BLaER1 (cell line): ENCODE measurements around the gene H6PD.

Source experiments
- H3K27ac ChIP-seq: shearing (Covaris generic); formaldehyde crosslinking; 2 replicates; pipeline ENCODE4 v1.8.1; 2022
- H3K27me3 ChIP-seq: shearing (Covaris generic); formaldehyde crosslinking; 2 replicates; pipeline ENCODE4 v1.8.1; 2022
- H3K36me3 ChIP-seq: shearing (Covaris generic); formaldehyde crosslinking; 2 replicates; pipeline ENCODE4 v1.8.1; 2022
- H3K4me1 ChIP-seq: shearing (Covaris generic); formaldehyde crosslinking; 2 replicates; pipeline ENCODE4 v1.8.1; 2022
- H3K4me2 ChIP-seq: shearing (Covaris generic); formaldehyde crosslinking; 2 replicates; pipeline ENCODE4 v1.8.1; 2022
- H3K4me3 ChIP-seq: shearing (Covaris generic); formaldehyde crosslinking; 2 replicates; pipeline ENCODE4 v1.8.1; 2022
- H3K9ac ChIP-seq: shearing (Covaris generic); formaldehyde crosslinking; 2 replicates; pipeline ENCODE4 v1.8.1; 2022
- H3K9me3 ChIP-seq: shearing (Covaris generic); formaldehyde crosslinking; 2 replicates; pipeline ENCODE4 v1.8.1; 2022
- H4K20me1 ChIP-seq: shearing (Covaris generic); formaldehyde crosslinking; 2 replicates; pipeline ENCODE4 v1.8.1; 2022
- Cebpa-rat ChIP-seq: shearing (Covaris generic); IDR thresholded peaks from 2 replicates; pipeline ENCODE4 v1.8.1; 2022

Gene H6PD

DNA sequence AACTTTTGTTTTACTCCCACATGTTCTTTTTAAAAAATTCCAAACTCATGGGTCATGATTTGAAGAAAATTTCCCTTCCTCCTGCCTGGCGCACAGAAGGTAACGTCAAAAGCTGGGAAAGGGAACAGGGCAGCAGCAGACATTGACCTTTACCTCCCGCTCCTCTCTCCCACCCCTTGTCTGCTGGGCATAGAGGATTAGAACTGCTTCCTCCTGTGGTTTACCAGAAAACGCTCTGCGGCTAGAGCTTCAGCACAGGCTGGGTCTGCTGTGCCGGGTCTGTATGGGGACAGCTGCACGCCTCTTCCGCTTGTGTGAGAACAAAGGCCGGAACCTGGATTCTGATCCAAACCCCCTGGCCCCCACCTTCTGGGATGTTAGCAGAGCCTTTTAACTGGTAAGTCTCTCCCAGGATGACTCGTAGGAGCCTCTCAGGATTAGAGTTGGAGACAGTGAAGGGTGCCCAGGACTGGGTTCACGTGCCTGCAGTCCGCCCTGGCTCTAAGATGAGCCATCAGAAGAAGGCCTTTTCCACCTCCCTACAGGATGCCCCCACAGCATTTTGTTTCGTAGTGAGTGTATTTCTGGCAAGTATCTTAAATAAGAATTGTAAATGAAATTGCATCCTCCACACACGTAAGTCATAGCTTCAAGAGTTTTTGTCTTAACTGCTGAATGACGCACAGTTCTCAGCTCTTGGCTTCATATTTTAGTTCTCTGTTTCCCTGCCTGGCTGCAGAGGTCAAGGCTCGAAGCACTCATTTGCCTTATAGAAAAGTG is 5.2 kb downstream of the H6PD start:
- Histone ChIP-seq H3K4me3 (peak overlapping the region; percentile 44), H3K27me3 (no peaks in the 10 kb centered on the region), H3K36me3 (no peaks in the 10 kb centered on the region), H3K9ac (peak overlapping the region; percentile 68), H3K9me3 (no peaks in the 10 kb centered on the region), H3K4me1 (peaks cover 96% of the 10 kb centered on the region), H4K20me1 (no peaks in the 10 kb centered on the region), H3K27ac (peak overlapping the region; percentile 81), H3K4me2 (peak overlapping the region; percentile 93)
- TF ChIP-seq Cebpa-rat = no peak

- Histone ChIP-seq H3K36me3 (peaks cover 14% of the 10 kb centered on the region), H3K4me1 (peaks cover 94% of the 10 kb centered on the region), H3K4me2 (peak overlapping the region; percentile 93), H3K27me3 (no peaks in the 10 kb centered on the region), H4K20me1 (no peaks in the 10 kb centered on the region), H3K4me3 (no peak overlapping the region), H3K9ac (no peak overlapping the region), H3K9me3 (no peaks in the 10 kb centered on the region), H3K27ac (peak overlapping the region; percentile 81)
- no peak for TF ChIP-seq Cebpa-rat
These were observed 6.6 kb downstream of the H6PD start for GRCh38 chr1:9240914-9241820.

DNA sequence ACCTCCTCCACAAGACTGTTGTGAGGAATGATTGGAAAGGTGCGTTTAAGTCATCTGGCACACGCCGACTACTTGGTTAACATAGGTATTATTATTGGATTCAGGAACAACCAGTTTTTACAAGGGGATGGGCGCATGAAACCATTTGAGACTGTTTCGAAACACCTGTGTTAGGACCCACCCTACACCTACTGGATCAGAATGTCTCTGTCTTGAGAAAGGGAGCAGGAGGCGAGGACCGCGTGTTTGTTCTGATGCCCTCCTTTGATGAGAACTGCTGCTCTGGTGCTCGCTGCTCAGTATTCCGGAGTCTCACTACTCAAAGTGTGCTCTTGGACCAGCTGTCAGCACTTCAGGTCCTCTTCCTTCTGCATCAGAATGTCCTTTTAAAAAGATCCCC is 7.3 kb downstream of the H6PD start:
- peaks cover 90% of the 10 kb centered on the region for H3K4me1 ChIP-seq
- H3K9me3 ChIP-seq = no peaks in the 10 kb centered on the region
- TF ChIP-seq Cebpa-rat = no peak
- H3K4me2 ChIP-seq = peak overlapping the region; percentile 93
- no peak overlapping the region for H3K27ac ChIP-seq
- no peak overlapping the region for H3K4me3 ChIP-seq
- no peaks in the 10 kb centered on the region for H4K20me1 ChIP-seq
- no peaks in the 10 kb centered on the region for H3K27me3 ChIP-seq
- H3K9ac ChIP-seq = no peak overlapping the region
- peaks cover 20% of the 10 kb centered on the region for H3K36me3 ChIP-seq

GRCh38 chr1:9242338-9242969 is 7.9 kb downstream of the H6PD start:
- peaks cover 26% of the 10 kb centered on the region for H3K36me3 ChIP-seq
- H3K9me3 ChIP-seq = no peaks in the 10 kb centered on the region
- no peak overlapping the region for H3K9ac ChIP-seq
- H3K27ac ChIP-seq = peak overlapping the region; percentile 51; the same call in 1 of the 2 replicates
- H3K4me1 ChIP-seq = peaks cover 90% of the 10 kb centered on the region
- H3K4me3 ChIP-seq = no peak overlapping the region
- peak overlapping the region; percentile 93 for H3K4me2 ChIP-seq
- no peaks in the 10 kb centered on the region for H3K27me3 ChIP-seq
- H4K20me1 ChIP-seq = no peaks in the 10 kb centered on the region
- TF ChIP-seq Cebpa-rat = no peak

DNA sequence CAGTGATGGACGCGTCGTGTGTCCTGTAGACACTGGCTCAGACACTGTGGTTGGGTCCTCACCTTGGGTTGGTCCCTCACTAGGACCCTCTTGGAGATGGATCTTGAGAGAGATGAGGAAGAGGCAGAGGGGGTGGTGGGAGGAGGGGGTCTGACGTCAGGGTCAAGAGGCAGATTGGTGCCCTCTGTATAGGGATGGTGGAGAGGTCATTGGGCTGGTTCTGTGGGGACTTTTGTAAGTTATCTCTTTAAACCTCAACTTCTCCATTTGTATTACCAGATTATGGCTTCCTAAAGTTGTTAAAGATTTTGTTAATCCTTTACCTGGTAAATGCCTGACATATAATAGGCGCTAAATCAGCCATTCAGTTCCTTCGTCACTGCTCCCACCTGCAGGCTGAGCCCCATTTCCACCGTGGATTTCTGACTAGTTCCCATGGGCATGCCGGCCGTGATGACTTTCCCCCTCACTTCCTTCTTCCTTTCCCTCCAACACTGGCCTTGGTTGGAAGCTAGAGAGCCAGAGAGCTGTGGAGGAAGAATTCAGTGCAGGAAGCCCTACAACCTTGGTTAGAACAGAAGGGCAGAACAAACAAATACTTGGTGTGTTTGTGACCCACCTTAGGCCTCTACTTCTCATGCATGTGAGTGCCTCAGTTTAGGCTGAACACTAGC is 8.6 kb downstream of the H6PD start:
- H3K27ac ChIP-seq = no peak overlapping the region
- H3K4me3 ChIP-seq = no peak overlapping the region
- H3K9ac ChIP-seq = no peak overlapping the region
- H3K36me3 ChIP-seq = peaks cover 28% of the 10 kb centered on the region
- no peaks in the 10 kb centered on the region for H4K20me1 ChIP-seq
- peaks cover 90% of the 10 kb centered on the region for H3K4me1 ChIP-seq
- H3K9me3 ChIP-seq = no peaks in the 10 kb centered on the region
- peak overlapping the region; percentile 93 for H3K4me2 ChIP-seq
- TF ChIP-seq Cebpa-rat = no peak
- H3K27me3 ChIP-seq = no peaks in the 10 kb centered on the region

- peak overlapping the region; percentile 49; the same call in 1 of the 2 replicates for H3K9ac ChIP-seq
- H3K4me1 ChIP-seq = peaks cover 77% of the 10 kb centered on the region
- H3K27me3 ChIP-seq = no peaks in the 10 kb centered on the region
- H3K36me3 ChIP-seq = peaks cover 38% of the 10 kb centered on the region
- peak overlapping the region; percentile 48 for H3K27ac ChIP-seq
- 0 out of 2 replicates have a peak, but pooled peaks cover 6% of the 10 kb centered on the region for H4K20me1 ChIP-seq
- peak overlapping the region; percentile 93 for H3K4me2 ChIP-seq
- no peak overlapping the region for H3K4me3 ChIP-seq
- H3K9me3 ChIP-seq = no peaks in the 10 kb centered on the region
- no peak for TF ChIP-seq Cebpa-rat
These were observed 10.1 kb downstream of the H6PD start for GRCh38 chr1:9244501-9245229.

- TF ChIP-seq Cebpa-rat = no peak
- Histone ChIP-seq H3K27me3 (no peaks in the 10 kb centered on the region), H4K20me1 (0 out of 2 replicates have a peak, but pooled peaks cover 6% of the 10 kb centered on the region), H3K9me3 (no peaks in the 10 kb centered on the region), H3K27ac (no peak overlapping the region), H3K4me3 (no peak overlapping the region), H3K4me1 (peaks cover 71% of the 10 kb centered on the region), H3K36me3 (peaks cover 42% of the 10 kb centered on the region), H3K9ac (no peak overlapping the region), H3K4me2 (peak overlapping the region; percentile 93)
These were observed 10.7 kb downstream of the H6PD start for GRCh38 chr1:9245230-9245619.

DNA sequence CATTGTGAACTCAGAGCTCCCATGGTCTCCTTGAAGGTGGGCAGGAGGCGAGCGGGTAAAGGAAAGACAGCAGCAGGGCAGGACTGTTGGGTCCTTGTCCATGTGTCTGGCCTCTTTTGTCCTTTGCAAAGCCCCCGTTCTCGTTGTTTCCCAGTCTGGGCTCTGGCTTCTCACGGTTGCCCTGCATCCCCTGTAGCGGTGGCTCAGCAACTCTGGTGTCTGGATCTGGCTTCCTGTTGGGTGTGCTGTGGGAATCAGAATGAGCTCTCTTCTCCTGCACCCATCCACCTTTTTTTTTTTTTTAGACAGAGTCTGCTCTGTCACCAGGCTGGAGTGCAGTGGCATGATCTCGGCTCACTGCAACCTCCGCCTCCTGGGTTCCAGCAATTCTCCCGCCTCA is 11.1 kb downstream of the H6PD start:
- H4K20me1 ChIP-seq = peaks cover 7% of the 10 kb centered on the region; the same call in 1 of the 2 replicates
- peaks cover 45% of the 10 kb centered on the region for H3K36me3 ChIP-seq
- no peak overlapping the region for H3K27ac ChIP-seq
- TF ChIP-seq Cebpa-rat = no peak
- no peak overlapping the region for H3K4me2 ChIP-seq
- no peak overlapping the region for H3K4me3 ChIP-seq
- no peak overlapping the region for H3K9ac ChIP-seq
- H3K27me3 ChIP-seq = no peaks in the 10 kb centered on the region
- H3K9me3 ChIP-seq = no peaks in the 10 kb centered on the region
- peaks cover 67% of the 10 kb centered on the region for H3K4me1 ChIP-seq
